Peyer's patch (tissue), 4 donors: ENCODE measurements around the gene RBM19.

Source experiments
- CTCF ChIP-seq, 6 experiments: fragments of 450-650 bp in 4 of 6; fragments of 200-600 bp in 2 of 6; sonication (generic) in 1 of 6; IDR thresholded peaks; one replicate each; pipeline ENCODE4 v1.5.1; 2017 to 2019; ENCODE audit warnings: antibody characterized with exemption in 6 of 6, mild to moderate bottlenecking in 3 of 6, moderate library complexity in 1 of 6
- POLR2A ChIP-seq, 2 donors: fragments of 450-650 bp; IDR thresholded peaks; one replicate each; pipeline ENCODE4 v1.5.1; 2017; ENCODE audit warnings: antibody characterized with exemption in 2 of 2, mild to moderate bottlenecking in 2 of 2, moderate library complexity in 2 of 2

GRCh38 chr12:113897406-113897805 lies 68.7 kb downstream of the RBM19 start:
- TF ChIP-seq POLR2A (IDR thresholded peaks at IDR 0.05) (no peak), CTCF (IDR thresholded peaks at IDR 0.05) (no peak)
